H1 (cell line): ENCODE results near the gene APBA2. TPM values are rescaled to one million over a fixed set of nuclear protein-coding genes. Genes with fewer than 3 reads are reported as not detected.

Experiments used
- CTCF ChIA-PET: fragments of 300-600 bp; sonication (Branson Sonifier 250); formaldehyde crosslinking; loops from one replicate; lab custom pipeline; 2021; ENCODE audit not compliant: partially characterized antibody; lab: Charles Lee
- POLR2A ChIA-PET: fragments of 300-600 bp; sonication (Branson Sonifier 250); formaldehyde crosslinking; loops from one replicate; lab custom pipeline; 2021; ENCODE audit warnings: inconsistent platforms; ENCODE audit not compliant: partially characterized antibody; lab: Charles Lee
- DNase-seq, 2 experiments: peaks; one replicate each; pipeline versions ENCODE4 v3.0.0 to v3.0.0-alpha.2; 2010 to 2022; ENCODE audit warnings: low spot score in 2 of 2, low read depth in 1 of 2, mixed read lengths in 1 of 2
- FAIRE-seq: peaks from 2 replicates; lab custom pipeline; 2011; peaks lifted over from hg19 to GRCh38; lab: Jason Lieb, UNC
- H2AFZ ChIP-seq: 2 replicates; pipeline ENCODE4 v1.8.1; 2012; ENCODE audit warnings: low read length, inconsistent platforms
- H2AK5ac ChIP-seq: 2 replicates; pipeline ENCODE4 v1.6.1; 2013; ENCODE audit warnings: low read depth, low read length
- H2BK120ac ChIP-seq: replicated peaks from 2 replicates; pipeline ENCODE3; 2013; ENCODE audit warnings: low read depth, low read length, inconsistent platforms
- H2BK12ac ChIP-seq: 2 replicates; pipeline ENCODE4 v1.6.1; 2013; ENCODE audit warnings: low read depth, low read length
- H2BK15ac ChIP-seq: 2 replicates; pipeline ENCODE4 v1.6.1; 2013; ENCODE audit warnings: low read length
- H2BK20ac ChIP-seq: 2 replicates; pipeline ENCODE4 v1.6.1; 2013; ENCODE audit warnings: low read length
- H2BK5ac ChIP-seq: 2 replicates; pipeline ENCODE4 v1.6.1; 2013; ENCODE audit warnings: low read depth, low read length
- H3K14ac ChIP-seq: 2 replicates; pipeline ENCODE4 v1.6.1; 2013; ENCODE audit warnings: inconsistent platforms; ENCODE audit not compliant: insufficient read length
- H3K18ac ChIP-seq: 2 replicates; pipeline ENCODE4 v1.6.1; 2013; ENCODE audit warnings: low read length; ENCODE audit errors: extremely low read depth
- H3K23ac ChIP-seq: 2 replicates; pipeline ENCODE4 v1.6.1; 2013; ENCODE audit warnings: inconsistent platforms; ENCODE audit not compliant: insufficient read length
- H3K23me2 ChIP-seq: 2 replicates; pipeline ENCODE4 v1.6.1; 2013; ENCODE audit warnings: low read depth, low read length
- H3K27ac ChIP-seq: 2 replicates; pipeline ENCODE4 v1.6.1; 2011; ENCODE audit warnings: low read depth, low read length, inconsistent platforms
- H3K27me3 ChIP-seq, 4 experiments: replicated peaks in 1 of 4; 1 replicate in 1 of 4; 2 replicates in 3 of 4; pipeline versions ENCODE4 v1.6.1 to v1.8.1; 2011 to 2013; ENCODE audit warnings: low read length in 3 of 4, mild to moderate bottlenecking in 3 of 4, inconsistent platforms in 2 of 4, mixed read lengths in 2 of 4, moderate library complexity in 1 of 4; ENCODE audit not compliant: control insufficient read depth in 3 of 4, insufficient read depth in 3 of 4; ENCODE audit errors: extremely low read depth in 1 of 4
- H3K36me3 ChIP-seq, 4 experiments: 2 replicates each; pipeline versions ENCODE4 v1.6.1 to v1.8.1; 2011 to 2013; ENCODE audit warnings: mild to moderate bottlenecking in 4 of 4, low read length in 3 of 4, moderate library complexity in 2 of 4, control low read depth in 1 of 4, inconsistent platforms in 1 of 4; ENCODE audit not compliant: insufficient read depth in 4 of 4, control insufficient read depth in 2 of 4
- H3K4ac ChIP-seq: replicated peaks from 2 replicates; pipeline ENCODE3; 2013; ENCODE audit warnings: low read length, low read depth, mixed read lengths, inconsistent platforms; ENCODE audit not compliant: insufficient read length
- H3K4me1 ChIP-seq, 4 experiments: replicated peaks in 1 of 4; 1 replicate in 1 of 4; 2 replicates in 3 of 4; pipeline versions ENCODE4 v1.6.1 to v1.8.1; 2011 to 2013; ENCODE audit warnings: low read length in 3 of 4, inconsistent platforms in 2 of 4, mixed read lengths in 1 of 4; ENCODE audit not compliant: insufficient read depth in 4 of 4, control insufficient read depth in 3 of 4
- H3K4me2 ChIP-seq, 2 experiments: 2 replicates each; pipeline versions ENCODE4 v1.6.1 to v1.8.1; 2011 to 2013; ENCODE audit warnings: low read depth in 2 of 2, low read length in 2 of 2, control low read depth in 1 of 2, inconsistent platforms in 1 of 2, mild to moderate bottlenecking in 1 of 2; ENCODE audit not compliant: insufficient read depth in 1 of 2
- H3K4me3 ChIP-seq, 4 experiments: fragments of 200-600, 300-600 bp in 1 of 4; sonication (generic), shearing (Covaris generic), sonication (Bioruptor Twin) in 1 of 4; 2 replicates each; pipeline versions ENCODE4 v1.5.1 to v1.8.1; 2011 to 2016; ENCODE audit warnings: low read length in 4 of 4, low read depth in 3 of 4, control low read depth in 2 of 4, inconsistent platforms in 2 of 4, mild to moderate bottlenecking in 2 of 4, mixed read lengths in 1 of 4, moderate library complexity in 1 of 4; ENCODE audit not compliant: insufficient read depth in 2 of 4; ENCODE audit errors: extremely low read depth in 1 of 4
- H3K56ac ChIP-seq: replicated peaks from 2 replicates; pipeline ENCODE3; 2013; ENCODE audit warnings: low read depth, mild to moderate bottlenecking, mixed read lengths, low read length, inconsistent platforms; ENCODE audit not compliant: insufficient read length
- H3K79me1 ChIP-seq: 2 replicates; pipeline ENCODE4 v1.6.1; 2013; ENCODE audit warnings: low read depth, low read length, control low read depth
- H3K79me2 ChIP-seq, 2 experiments: 2 replicates each; pipeline versions ENCODE4 v1.6.1 to v1.8.1; 2012 to 2013; ENCODE audit warnings: low read length in 2 of 2, mild to moderate bottlenecking in 2 of 2, inconsistent platforms in 1 of 2; ENCODE audit not compliant: insufficient read depth in 2 of 2, control insufficient read depth in 1 of 2
- H3K9ac ChIP-seq, 4 experiments: replicated peaks in 1 of 4; 1 replicate in 1 of 4; 2 replicates in 3 of 4; pipeline versions ENCODE4 v1.6.1 to v1.8.1; 2011 to 2013; ENCODE audit warnings: low read depth in 3 of 4, low read length in 3 of 4, control low read depth in 2 of 4, mild to moderate bottlenecking in 2 of 4, moderate library complexity in 2 of 4, inconsistent platforms in 1 of 4; ENCODE audit errors: extremely low read depth in 1 of 4
- H3K9me3 ChIP-seq, 2 experiments: 2 replicates each; pipeline versions ENCODE4 v1.6.1 to v1.8.1; 2012 to 2013; ENCODE audit warnings: mild to moderate bottlenecking in 2 of 2, moderate library complexity in 2 of 2, control low read depth in 1 of 2, inconsistent platforms in 1 of 2, low read depth in 1 of 2, low read length in 1 of 2, mixed read lengths in 1 of 2; ENCODE audit not compliant: insufficient read depth in 2 of 2
- H4K20me1 ChIP-seq, 2 experiments: replicated peaks in 1 of 2; 2 replicates each; pipeline versions ENCODE3 to v1.8.1; 2011 to 2013; ENCODE audit warnings: inconsistent platforms in 2 of 2, low read length in 2 of 2, mild to moderate bottlenecking in 1 of 2; ENCODE audit not compliant: insufficient read depth in 2 of 2, control insufficient read depth in 1 of 2
- H4K5ac ChIP-seq: 2 replicates; pipeline ENCODE4 v1.6.1; 2013; ENCODE audit warnings: low read length, low read depth, mixed read lengths, inconsistent platforms; ENCODE audit not compliant: insufficient read length
- H4K8ac ChIP-seq: 2 replicates; pipeline ENCODE4 v1.8.0; 2013; ENCODE audit warnings: mild to moderate bottlenecking, moderate library complexity, low read length, inconsistent platforms; ENCODE audit not compliant: insufficient read depth; ENCODE audit errors: extremely low read depth
- H4K91ac ChIP-seq: replicated peaks from 2 replicates; pipeline ENCODE3; 2013; ENCODE audit warnings: low read length, mixed read lengths, inconsistent platforms; ENCODE audit not compliant: insufficient read length
- BCL11A ChIP-seq, 2 experiments: IDR thresholded peaks; one replicate each; pipeline ENCODE4 v1.6.1; 2011; ENCODE audit warnings: low read depth in 2 of 2, low read length in 2 of 2, mild to moderate bottlenecking in 2 of 2
- BRCA1 ChIP-seq: IDR thresholded peaks from 2 replicates; pipeline ENCODE4 v1.6.1; 2012; ENCODE audit warnings: low read depth, low read length, improper control_type of control experiment
- CTCF ChIP-seq, 3 experiments: IDR thresholded peaks; 1 replicate in 2 of 3; 2 replicates in 1 of 3; pipeline versions ENCODE4 v1.5.1 to v1.6.1; 2011; ENCODE audit warnings: low read length in 3 of 3, mild to moderate bottlenecking in 3 of 3, inconsistent platforms in 2 of 3, low read depth in 1 of 3, moderate library complexity in 1 of 3; ENCODE audit not compliant: insufficient read depth in 1 of 3; ENCODE audit errors: control extremely low read depth in 1 of 3
- EZH2 ChIP-seq: fragments of 200-600 bp; sonication (generic); IDR thresholded peaks from 2 replicates; pipeline ENCODE4 v1.7.1; 2012; ENCODE audit warnings: low read depth, mild to moderate bottlenecking, moderate library complexity, low read length, inconsistent platforms; ENCODE audit not compliant: severe bottlenecking
- SIN3A ChIP-seq, 2 experiments: IDR thresholded peaks in 1 of 2; conservative IDR thresholded peaks in 1 of 2; 2 replicates each; pipeline ENCODE4 v1.6.1; 2011 to 2012; ENCODE audit warnings: low read length in 2 of 2, improper control_type of control experiment in 1 of 2, low read depth in 1 of 2, mild to moderate bottlenecking in 1 of 2
- TAF1 ChIP-seq: IDR thresholded peaks from 2 replicates; pipeline ENCODE4 v1.6.1; 2011; ENCODE audit warnings: mild to moderate bottlenecking, low read depth, low read length
- WGBS, 2 experiments: shearing (Covaris generic) in 1 of 2; methylation state at CpG; one replicate each; pipeline versions ENCODE4 v1.1.6 to v1.1.7; 2013 to 2015; ENCODE audit warnings: low lambda C conversion rate in 2 of 2, mixed read lengths in 2 of 2, inconsistent platforms in 1 of 2, low coverage in 1 of 2, missing lambda C conversion rate in 1 of 2; ENCODE audit not compliant: insufficient replicate concordance in 2 of 2, insufficient coverage in 1 of 2, insufficient read length in 1 of 2; ENCODE audit errors: extremely low coverage in 1 of 2, missing lambda C conversion rate in 1 of 2; 5-methylcytosine and 5-hydroxymethylcytosine counted together
- polyA plus RNA-seq, 7 experiments: library from polyadenylated mRNA; depleted of rRNA in 3 of 7; stranded (reverse) in 5 of 7; unstranded in 2 of 7; fragments of >200 nt in 5 of 7; fragments of 200-250 nt in 2 of 7; gene quantifications; 1 replicate in 5 of 7; 2 replicates in 1 of 7; 4 replicates in 1 of 7; pipeline versions ENCODE4 v1.2.1 to v1.2.3, GENCODE V29; 2011 to 2013; ENCODE audit warnings: missing spikeins in 2 of 7, mixed read lengths in 2 of 7
- total RNA-seq: library from RNA; stranded (reverse); fragmentation: NEBNext Ultra II Directional; extraction: Animal tissue kit (Norgen Biotek cat#: 25700); gene quantifications from 2 replicates; pipeline ENCODE4 v1.2.1, GENCODE V29; 2021

Gene APBA2
- total and polyA plus RNA-seq, 2 of the 8 experiments (the other 6 are each of a cell fraction or from before 2014, with no cell fraction given): 15.5 to 19.0 TPM

GRCh38 chr15:29093696-29094343 is 208.0 kb downstream of the APBA2 start:
- Histone ChIP-seq H3K4me3 (no peak overlapping the region), H2BK12ac (no peak overlapping the region), H2AFZ (no peak overlapping the region), H3K27ac (no peak overlapping the region), H2BK20ac (no peak overlapping the region), H3K27me3 (no peaks in the 10 kb centered on the region), H3K4me1 (peaks cover 0 to 3% (median 2%) of the 10 kb centered on the region in 4 experiments; a peak in 2 of 7 replicates), H2BK120ac (no peak overlapping the region), H2AK5ac (no peak overlapping the region), H3K9ac (no peak overlapping the region), H3K4me2 (no peak overlapping the region), H3K9me3 (no peaks in the 10 kb centered on the region), H3K56ac (no peak overlapping the region), H3K23ac (no peak overlapping the region), H4K5ac (no peak overlapping the region), H3K36me3 (no peaks in the 10 kb centered on the region), H2BK15ac (no peak overlapping the region), H3K23me2 (no peaks in the 10 kb centered on the region), H3K18ac (no peak overlapping the region), H3K14ac (no peak overlapping the region), H3K79me1 (no peaks in the 10 kb centered on the region), H4K20me1 (no peaks in the 10 kb centered on the region), H2BK5ac (no peak overlapping the region), H4K8ac (no peak overlapping the region), H3K79me2 (no peaks in the 10 kb centered on the region), H3K4ac (no peak overlapping the region), H4K91ac (no peak overlapping the region)
- 96% methylated on average over 10 of the region's 12 CpGs; no CpG with 5 or more reads in 1 of the 2 experiments for WGBS, 2 experiments
- DNase-seq (no peak), FAIRE-seq (no peak)
- CTCF ChIA-PET: interaction anchor here (0.5 to 8.8 kb wide), 8 partner anchors 8 to 252 kb away, joined by 3 to 90 read pairs (median 3); no protein-coding TSS in a partner anchor
- POLR2A ChIA-PET: interaction anchor here (1.3 kb wide), 1 partner anchor 8 kb away, joined by 3 read pairs; no protein-coding TSS in a partner anchor
- TF ChIP-seq BCL11A (IDR thresholded peaks at IDR 0.05; ENCODE audit: low read depth in 2 of 2, low read length in 2 of 2) (no peak), BRCA1 (no peak), TAF1 (no peak), CTCF (IDR thresholded peaks at IDR 0.05; ENCODE audit: control extremely low read depth in 1 of 3, insufficient read depth in 1 of 3, low read depth in 1 of 3, low read length in 3 of 3) (no peak), SIN3A (conservative IDR thresholded peaks at IDR 0.05 in 1 of 2, IDR thresholded peaks at IDR 0.05 in 1 of 2; ENCODE audit: low read depth in 1 of 2, low read length in 2 of 2) (no peak), EZH2 (no peak)
